GM12878 (cell line): ENCODE results near the gene NFE2. TPM values are rescaled to one million over a fixed set of nuclear protein-coding genes. Genes with fewer than 3 reads are reported as not detected.
A peak's percentile ranks its signal among the peaks of the same experiment; 100 is the strongest.

ENCODE experiments used
- EED ChIP-seq: sonication (generic); IDR thresholded peaks from 2 replicates; pipeline ENCODE4 v1.6.1; 2016; ENCODE audit warnings: antibody characterized with exemption, low read depth
- ETV6 ChIP-seq, 2 experiments: fragments of 450-650 bp in 1 of 2; IDR thresholded peaks in 1 of 2; conservative IDR thresholded peaks in 1 of 2; 2 replicates each; pipeline ENCODE4 v1.6.1; 2014; ENCODE audit warnings: antibody characterized with exemption in 1 of 2, borderline replicate concordance in 1 of 2, low read depth in 1 of 2, mild to moderate bottlenecking in 1 of 2, moderate library complexity in 1 of 2
- FOS ChIP-seq: IDR thresholded peaks from 3 replicates; pipeline ENCODE4 v1.6.1; 2011; ENCODE audit warnings: borderline replicate concordance; ENCODE audit not compliant: insufficient read length; ENCODE audit errors: extremely low read depth
- HDGF ChIP-seq: fragments of 450-650 bp; IDR thresholded peaks from 2 replicates; pipeline ENCODE4 v1.6.1; 2016; ENCODE audit warnings: antibody characterized with exemption
- KLF5 ChIP-seq: fragments of 450-650 bp; IDR thresholded peaks from 2 replicates; pipeline ENCODE4 v1.6.1; 2014; ENCODE audit warnings: mild to moderate bottlenecking; ENCODE audit not compliant: partially characterized antibody
- NR2C2 ChIP-seq: IDR thresholded peaks from 2 replicates; pipeline ENCODE4 v1.6.1; 2011; ENCODE audit warnings: borderline replicate concordance, low read depth; ENCODE audit not compliant: control insufficient read depth, insufficient read length
- RELA ChIP-seq: fragments of 450-650 bp; IDR thresholded peaks from 2 replicates; pipeline ENCODE4 v1.8.0; 2014; ENCODE audit warnings: borderline replicate concordance; ENCODE audit not compliant: partially characterized antibody
- TAF1 ChIP-seq: IDR thresholded peaks from 2 replicates; pipeline ENCODE4 v1.6.1; 2011; ENCODE audit warnings: mild to moderate bottlenecking, low read depth, low read length, borderline replicate concordance
- ZNF217 ChIP-seq: fragments of 450-650 bp; IDR thresholded peaks from 2 replicates; pipeline ENCODE4 v1.6.1; 2017; ENCODE audit warnings: antibody characterized with exemption, mild to moderate bottlenecking
- ZNF274 ChIP-seq: IDR thresholded peaks from one replicate; pipeline ENCODE4 v1.8.0; 2011; ENCODE audit not compliant: insufficient read length, insufficient read depth
- polyA plus RNA-seq, 11 experiments: library from polyadenylated mRNA; depleted of rRNA in 4 of 11; unstranded in 6 of 11; stranded (reverse) in 5 of 11; fragments of >200 nt; fragmentation: Nextera tagmentation in 4 of 11; fragmentation: Illumina TruSeq in 1 of 11; extraction: Ambion mirVana in 4 of 11; extraction: Trizol in 1 of 11; gene quantifications; 1 replicate in 1 of 11; 2 replicates in 10 of 11; pipeline versions ENCODE4 v1.2.1 to v1.2.3, GENCODE V29; 2011 to 2016; ENCODE audit warnings: inconsistent platforms in 2 of 11, missing spikeins in 2 of 11, low read depth in 1 of 11
- total RNA-seq, 4 experiments: library from RNA; depleted of rRNA in 3 of 4; stranded (reverse); fragments of >200 nt in 3 of 4; fragmentation: Illumina TruSeq in 1 of 4; extraction: Trizol in 1 of 4; gene quantifications; 2 replicates each; pipeline versions ENCODE4 v1.2.1 to v1.2.3, GENCODE V29; 2013 to 2021
- TF ChIP-seq, protein P1 (sequence below): fragments of 150-350 bp; IDR thresholded peaks from 2 replicates; pipeline ENCODE4 v1.6.1; 2016; ENCODE audit warnings: low read depth, low read length
- TF ChIP-seq, protein P2 (sequence below): IDR thresholded peaks from 2 replicates; pipeline ENCODE4 v1.6.1; 2011; ENCODE audit warnings: low read depth, mild to moderate bottlenecking, low read length, moderate library complexity, borderline replicate concordance; ENCODE audit errors: extremely low read depth
- TF ChIP-seq, protein P3 (sequence below): fragments of 450-650 bp; IDR thresholded peaks from 2 replicates; pipeline ENCODE4 v1.6.1; 2016; ENCODE audit warnings: mild to moderate bottlenecking

Gene NFE2
- total and polyA plus RNA-seq, 10 of the 15 experiments (the other 5 are each of a cell fraction or from before 2014, with no cell fraction given) = 0.06 to 0.28 TPM; not detected in 8

DNA sequence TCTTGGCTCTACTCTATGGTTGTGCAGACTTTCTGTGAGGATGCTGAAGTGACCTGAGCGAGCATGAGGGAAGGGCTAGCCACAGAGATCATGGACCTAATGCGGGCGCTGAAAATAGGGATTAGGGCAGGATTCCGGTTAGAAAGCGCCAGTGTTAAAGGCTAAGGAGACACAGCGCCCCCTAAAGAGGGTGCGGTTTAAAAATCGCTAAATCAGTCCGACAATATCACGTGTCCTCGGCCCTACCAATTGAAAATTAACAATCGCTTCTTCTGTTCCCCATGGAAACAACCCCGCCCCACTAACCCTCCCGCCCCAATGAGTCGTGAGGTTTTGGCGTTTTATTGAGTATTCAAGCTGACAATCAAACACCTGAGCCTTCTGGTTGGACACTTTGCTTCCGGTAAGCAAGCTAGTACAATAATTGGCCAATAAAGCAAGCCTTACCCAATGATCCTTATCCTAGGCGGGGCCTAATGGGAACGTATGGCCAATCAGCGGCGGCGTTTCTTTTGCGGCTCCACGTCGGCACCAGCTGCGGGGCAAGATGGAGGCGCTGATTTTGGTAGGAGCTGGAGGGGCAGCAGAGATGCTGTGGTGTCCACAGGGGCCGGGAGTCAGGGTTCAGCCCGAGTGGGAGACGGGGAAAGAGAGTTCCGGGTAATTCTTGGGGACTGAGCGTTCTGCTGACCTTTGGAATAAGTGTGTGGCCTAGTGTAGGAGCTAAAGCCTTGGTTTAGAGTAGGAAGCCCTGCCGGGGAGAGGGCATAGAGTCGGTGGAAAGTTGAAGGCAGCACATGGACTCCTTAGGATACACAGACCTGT lies 24.0 kb upstream of the NFE2 start, which contains the start of gene COPZ1 (continued):
- TF ChIP-seq, protein P1, sequence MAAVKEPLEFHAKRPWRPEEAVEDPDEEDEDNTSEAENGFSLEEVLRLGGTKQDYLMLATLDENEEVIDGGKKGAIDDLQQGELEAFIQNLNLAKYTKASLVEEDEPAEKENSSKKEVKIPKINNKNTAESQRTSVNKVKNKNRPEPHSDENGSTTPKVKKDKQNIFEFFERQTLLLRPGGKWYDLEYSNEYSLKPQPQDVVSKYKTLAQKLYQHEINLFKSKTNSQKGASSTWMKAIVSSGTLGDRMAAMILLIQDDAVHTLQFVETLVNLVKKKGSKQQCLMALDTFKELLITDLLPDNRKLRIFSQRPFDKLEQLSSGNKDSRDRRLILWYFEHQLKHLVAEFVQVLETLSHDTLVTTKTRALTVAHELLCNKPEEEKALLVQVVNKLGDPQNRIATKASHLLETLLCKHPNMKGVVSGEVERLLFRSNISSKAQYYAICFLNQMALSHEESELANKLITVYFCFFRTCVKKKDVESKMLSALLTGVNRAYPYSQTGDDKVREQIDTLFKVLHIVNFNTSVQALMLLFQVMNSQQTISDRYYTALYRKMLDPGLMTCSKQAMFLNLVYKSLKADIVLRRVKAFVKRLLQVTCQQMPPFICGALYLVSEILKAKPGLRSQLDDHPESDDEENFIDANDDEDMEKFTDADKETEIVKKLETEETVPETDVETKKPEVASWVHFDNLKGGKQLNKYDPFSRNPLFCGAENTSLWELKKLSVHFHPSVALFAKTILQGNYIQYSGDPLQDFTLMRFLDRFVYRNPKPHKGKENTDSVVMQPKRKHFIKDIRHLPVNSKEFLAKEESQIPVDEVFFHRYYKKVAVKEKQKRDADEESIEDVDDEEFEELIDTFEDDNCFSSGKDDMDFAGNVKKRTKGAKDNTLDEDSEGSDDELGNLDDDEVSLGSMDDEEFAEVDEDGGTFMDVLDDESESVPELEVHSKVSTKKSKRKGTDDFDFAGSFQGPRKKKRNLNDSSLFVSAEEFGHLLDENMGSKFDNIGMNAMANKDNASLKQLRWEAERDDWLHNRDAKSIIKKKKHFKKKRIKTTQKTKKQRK = peak; percentile 89
- 0 out of 2 replicates have a peak, but pooled peaks have one; percentile 47 for TF ChIP-seq HDGF
- TF ChIP-seq TAF1 = peak; percentile 88
- no peak for TF ChIP-seq ZNF274
- TF ChIP-seq, protein P2, sequence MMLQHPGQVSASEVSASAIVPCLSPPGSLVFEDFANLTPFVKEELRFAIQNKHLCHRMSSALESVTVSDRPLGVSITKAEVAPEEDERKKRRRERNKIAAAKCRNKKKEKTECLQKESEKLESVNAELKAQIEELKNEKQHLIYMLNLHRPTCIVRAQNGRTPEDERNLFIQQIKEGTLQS = peak; percentile 75; the same call in 1 of the 2 replicates
- TF ChIP-seq, protein P3, sequence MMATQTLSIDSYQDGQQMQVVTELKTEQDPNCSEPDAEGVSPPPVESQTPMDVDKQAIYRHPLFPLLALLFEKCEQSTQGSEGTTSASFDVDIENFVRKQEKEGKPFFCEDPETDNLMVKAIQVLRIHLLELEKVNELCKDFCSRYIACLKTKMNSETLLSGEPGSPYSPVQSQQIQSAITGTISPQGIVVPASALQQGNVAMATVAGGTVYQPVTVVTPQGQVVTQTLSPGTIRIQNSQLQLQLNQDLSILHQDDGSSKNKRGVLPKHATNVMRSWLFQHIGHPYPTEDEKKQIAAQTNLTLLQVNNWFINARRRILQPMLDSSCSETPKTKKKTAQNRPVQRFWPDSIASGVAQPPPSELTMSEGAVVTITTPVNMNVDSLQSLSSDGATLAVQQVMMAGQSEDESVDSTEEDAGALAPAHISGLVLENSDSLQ = peak; percentile 98
- peak; percentile 20; the same call in 1 of the 2 replicates for TF ChIP-seq EED
- peak; percentile 44 for TF ChIP-seq KLF5
- no peak for TF ChIP-seq RELA
- peak; percentile 92 for TF ChIP-seq FOS
- no peak for TF ChIP-seq ZNF217
- TF ChIP-seq NR2C2 = no peak
- TF ChIP-seq ETV6 (conservative IDR thresholded peaks at IDR 0.05 in 1 of 2, IDR thresholded peaks at IDR 0.05 in 1 of 2; ENCODE audit: borderline replicate concordance in 1 of 2, low read depth in 1 of 2) = no peak
- TF ChIP-seq, all 136 proteins: peak for 59
